Gastrocnemius medialis (tissue), 4 donors: Measurements from ENCODE around the gene KRT15.

Source experiments
- POLR2A ChIP-seq, 2 donors: fragments of 450-650 bp; IDR thresholded peaks; one replicate each; pipeline ENCODE4 v1.6.1; 2017; ENCODE audit warnings: antibody characterized with exemption in 2 of 2, mild to moderate bottlenecking in 2 of 2, moderate library complexity in 2 of 2
- TF ChIP-seq, protein P1 (sequence below), 5 experiments: fragments of 450-650 bp in 3 of 5; fragments of 200-600 bp in 2 of 5; sonication (generic) in 2 of 5; IDR thresholded peaks in 4 of 5; conservative IDR thresholded peaks in 1 of 5; 1 replicate in 4 of 5; 2 replicates in 1 of 5; pipeline ENCODE4 v1.5.1; 2016 to 2019; ENCODE audit warnings: antibody characterized with exemption in 5 of 5, mild to moderate bottlenecking in 3 of 5, moderate library complexity in 3 of 5

DNA sequence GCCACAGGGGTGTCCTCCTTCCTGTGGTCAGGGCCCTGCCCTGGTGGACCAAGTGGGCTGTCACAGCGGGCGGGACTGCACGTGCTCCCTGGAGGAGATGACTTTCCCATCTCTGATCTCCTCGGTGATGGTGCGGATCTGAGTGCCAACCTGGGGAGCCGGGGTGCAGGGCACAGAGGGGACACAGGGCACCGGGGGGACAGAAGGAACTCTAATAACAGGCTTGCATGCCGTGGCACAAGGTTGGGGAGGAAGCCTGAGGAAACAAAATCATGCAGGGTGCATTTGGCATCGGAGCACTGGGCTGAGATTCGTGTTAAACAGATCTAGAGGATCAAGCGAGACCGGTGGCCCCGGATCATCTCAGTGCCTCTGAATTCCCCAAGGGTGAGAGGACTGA is 32.4 kb downstream of the KRT15 start:
- TF ChIP-seq, protein P1, sequence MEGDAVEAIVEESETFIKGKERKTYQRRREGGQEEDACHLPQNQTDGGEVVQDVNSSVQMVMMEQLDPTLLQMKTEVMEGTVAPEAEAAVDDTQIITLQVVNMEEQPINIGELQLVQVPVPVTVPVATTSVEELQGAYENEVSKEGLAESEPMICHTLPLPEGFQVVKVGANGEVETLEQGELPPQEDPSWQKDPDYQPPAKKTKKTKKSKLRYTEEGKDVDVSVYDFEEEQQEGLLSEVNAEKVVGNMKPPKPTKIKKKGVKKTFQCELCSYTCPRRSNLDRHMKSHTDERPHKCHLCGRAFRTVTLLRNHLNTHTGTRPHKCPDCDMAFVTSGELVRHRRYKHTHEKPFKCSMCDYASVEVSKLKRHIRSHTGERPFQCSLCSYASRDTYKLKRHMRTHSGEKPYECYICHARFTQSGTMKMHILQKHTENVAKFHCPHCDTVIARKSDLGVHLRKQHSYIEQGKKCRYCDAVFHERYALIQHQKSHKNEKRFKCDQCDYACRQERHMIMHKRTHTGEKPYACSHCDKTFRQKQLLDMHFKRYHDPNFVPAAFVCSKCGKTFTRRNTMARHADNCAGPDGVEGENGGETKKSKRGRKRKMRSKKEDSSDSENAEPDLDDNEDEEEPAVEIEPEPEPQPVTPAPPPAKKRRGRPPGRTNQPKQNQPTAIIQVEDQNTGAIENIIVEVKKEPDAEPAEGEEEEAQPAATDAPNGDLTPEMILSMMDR (IDR thresholded peaks at IDR 0.05 in 4 of 5, conservative IDR thresholded peaks at IDR 0.05 in 1 of 5): no peak
- no peak for TF ChIP-seq POLR2A (IDR thresholded peaks at IDR 0.05)
